Heart right ventricle (tissue), 16 donors: ENCODE results near the gene SNX20. TPM values are rescaled to one million over a fixed set of nuclear protein-coding genes. Genes with fewer than 3 reads are reported as not detected.

Experiments
- ATAC-seq, 8 donors: fragments of 200-7000 bp; cut with Tn5 transposase; one replicate each; pipeline ENCODE4 v1.9.1; 2020; ENCODE audit warnings: mild to moderate bottlenecking in 8 of 8, moderate library complexity in 8 of 8, moderate number of reproducible peaks in 1 of 8
- DNase-seq, 2 donors: peaks; one replicate each; pipeline ENCODE4 v3.0.0-alpha.2; 2020
- H3K27ac ChIP-seq, 10 donors: fragments of 200-600 bp; sonication (generic) in 2 of 10; one replicate each; pipeline versions ENCODE4 v1.5.0 to v1.8.0; 2020 to 2022; ENCODE audit warnings: mild to moderate bottlenecking in 3 of 10
- H3K27me3 ChIP-seq, 7 donors: fragments of 200-600 bp; one replicate each; pipeline ENCODE4 v1.8.0; 2021 to 2022; ENCODE audit warnings: mild to moderate bottlenecking in 2 of 7
- H3K36me3 ChIP-seq, 9 donors: fragments of 200-600 bp; sonication (generic) in 1 of 9; one replicate each; pipeline versions ENCODE4 v1.5.0 to v1.8.0; 2020 to 2022; ENCODE audit warnings: mild to moderate bottlenecking in 2 of 9
- H3K4me1 ChIP-seq, 9 donors: fragments of 200-600 bp; sonication (generic) in 1 of 9; one replicate each; pipeline versions ENCODE4 v1.5.0 to v1.8.0; 2020 to 2022; ENCODE audit warnings: mild to moderate bottlenecking in 4 of 9
- H3K4me3 ChIP-seq, 10 donors: fragments of 200-600 bp; sonication (generic) in 2 of 10; one replicate each; pipeline versions ENCODE4 v1.5.0 to v1.8.0; 2020 to 2022; ENCODE audit warnings: mild to moderate bottlenecking in 7 of 10, moderate library complexity in 2 of 10
- H3K9me3 ChIP-seq, 11 donors: fragments of 200-600 bp in 10 of 11; sonication (generic) in 2 of 11; one replicate each; pipeline versions ENCODE4 v1.5.0 to v1.8.0; 2013 to 2022; ENCODE audit warnings: mild to moderate bottlenecking in 2 of 11, control low read depth in 1 of 11, moderate library complexity in 1 of 11
- whole genome bisulfite sequencing, 2 donors: extraction: QIAGEN DNeasy Blood & Tissue Kit; methylation state at CpG; one replicate each; pipeline ENCODE4 v1.1.7; 2013; ENCODE audit warnings: inconsistent platforms in 1 of 2; 5-methylcytosine and 5-hydroxymethylcytosine counted together
- intact Hi-C, 10 donors: fragments of 100-400 bp; cut with DNase I; formaldehyde crosslinking; loops; one replicate each; pipeline versions ENCODE4 v1.11.1 to v1.14.2; 2022
- polyA plus RNA-seq, 2 donors: library from polyadenylated mRNA; stranded (reverse); fragments of 200-250 nt; gene quantifications; one replicate each; pipeline ENCODE4 v1.2.3, GENCODE V29; 2013
- total RNA-seq, 10 donors: library from RNA; stranded (reverse); fragmentation: NEBNext Ultra II Directional in 3 of 10; extraction: Animal tissue kit (Norgen Biotek cat#: 25700) in 3 of 10; gene quantifications; one replicate each; pipeline versions ENCODE4 v1.2.1 to v1.2.4, GENCODE V29; 2021 to 2023
- TF ChIP-seq, protein P1 (sequence below), 9 donors: fragments of 200-600 bp; sonication (generic) in 2 of 9; IDR thresholded peaks; one replicate each; pipeline versions ENCODE4 v1.5.0 to v1.8.0; 2021 to 2022; ENCODE audit warnings: antibody characterized with exemption in 9 of 9, mild to moderate bottlenecking in 5 of 9, moderate library complexity in 1 of 9
- donor health status: Arrhythmogenic right ventricular cardiomyopathy.
- donor health status: ischemic (EF 13 %, LVEDD 7.1; RV severe dilation, severe dysfunction).
- donor health status: healthy with polysubstance abuse.
- donor health status: DM: no; HTN: yes; CAD: no.
- donor health status: DM: no; HTN: no; CAD: no.
- donor health status: ischemic (EF 25% LVEDD 6.9; RV normal size, moderate dysfunction).
- donor health status: ischemic (EF 25% LVEDD 5.7; RV mildly dilated, moderate dysfunction).
- donor health status: healthy.
- donor health status: DM: yes; HTN: yes; CAD: no.
- donor health status: Ischemic cardiomyopathy.
- donor health status: ischemic (EF 35%, LVEDD 5.7; RV mildly dilated, moderate dysfunction).
- donor health status: nonischemic (EF 11% LVEDD 7.7; RV severe dilation, severe dysfunction).
- donor health status: DM: yes; HTN: yes; CAD: no.
- donor health status: PGD.
- donor health status: ischemic (EF 29% LVEDD 5.4; RV normal size, mild dysfunction).
- donor health status: nonischemic (EF 23%, LVEDD 6.1; RV moderate dilation, normal function).

SNX20 gene
- total and polyA plus RNA-seq, 12 donors: 0.08 to 7.1 (median 0.63) TPM

DNA sequence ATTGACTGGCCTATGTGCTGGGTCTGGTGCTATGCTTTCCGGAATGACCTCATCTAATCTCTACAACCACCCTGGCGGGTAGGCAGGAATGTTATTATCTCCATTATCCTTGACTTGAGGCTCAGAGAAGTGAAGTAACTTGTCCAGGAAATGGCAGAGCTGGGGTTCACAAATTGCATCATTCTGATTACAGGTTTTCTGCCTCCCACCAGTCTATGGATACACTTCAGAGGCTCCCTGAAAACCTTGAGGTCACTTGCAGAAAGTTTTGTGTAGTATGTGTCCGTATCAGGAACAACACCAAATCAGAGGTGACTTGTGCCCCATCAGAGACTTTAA lies 31.4 kb upstream of the SNX20 start:
- Histone ChIP-seq H3K9me3 (no peaks in the 10 kb centered on the region), H3K27me3 (no peaks in the 10 kb centered on the region), H3K4me1 (peaks cover 0 to 71% (median 4%) of the 10 kb centered on the region in 9 donors), H3K36me3 (peaks cover 0 to 18% (median 0%) of the 10 kb centered on the region in 9 donors), H3K27ac (peak overlapping the region in 1 of 10 donors; percentile 16), H3K4me3 (no peak overlapping the region)
- ATAC-seq (no peak), DNase-seq (no peak)
- TF ChIP-seq, protein P1, sequence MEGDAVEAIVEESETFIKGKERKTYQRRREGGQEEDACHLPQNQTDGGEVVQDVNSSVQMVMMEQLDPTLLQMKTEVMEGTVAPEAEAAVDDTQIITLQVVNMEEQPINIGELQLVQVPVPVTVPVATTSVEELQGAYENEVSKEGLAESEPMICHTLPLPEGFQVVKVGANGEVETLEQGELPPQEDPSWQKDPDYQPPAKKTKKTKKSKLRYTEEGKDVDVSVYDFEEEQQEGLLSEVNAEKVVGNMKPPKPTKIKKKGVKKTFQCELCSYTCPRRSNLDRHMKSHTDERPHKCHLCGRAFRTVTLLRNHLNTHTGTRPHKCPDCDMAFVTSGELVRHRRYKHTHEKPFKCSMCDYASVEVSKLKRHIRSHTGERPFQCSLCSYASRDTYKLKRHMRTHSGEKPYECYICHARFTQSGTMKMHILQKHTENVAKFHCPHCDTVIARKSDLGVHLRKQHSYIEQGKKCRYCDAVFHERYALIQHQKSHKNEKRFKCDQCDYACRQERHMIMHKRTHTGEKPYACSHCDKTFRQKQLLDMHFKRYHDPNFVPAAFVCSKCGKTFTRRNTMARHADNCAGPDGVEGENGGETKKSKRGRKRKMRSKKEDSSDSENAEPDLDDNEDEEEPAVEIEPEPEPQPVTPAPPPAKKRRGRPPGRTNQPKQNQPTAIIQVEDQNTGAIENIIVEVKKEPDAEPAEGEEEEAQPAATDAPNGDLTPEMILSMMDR (IDR thresholded peaks at IDR 0.05): no peak
- intact Hi-C loops: no loop called here
- 54 to 61% methylated on average over 3 of the region's 3 CpGs for WGBS, 2 donors

DNA sequence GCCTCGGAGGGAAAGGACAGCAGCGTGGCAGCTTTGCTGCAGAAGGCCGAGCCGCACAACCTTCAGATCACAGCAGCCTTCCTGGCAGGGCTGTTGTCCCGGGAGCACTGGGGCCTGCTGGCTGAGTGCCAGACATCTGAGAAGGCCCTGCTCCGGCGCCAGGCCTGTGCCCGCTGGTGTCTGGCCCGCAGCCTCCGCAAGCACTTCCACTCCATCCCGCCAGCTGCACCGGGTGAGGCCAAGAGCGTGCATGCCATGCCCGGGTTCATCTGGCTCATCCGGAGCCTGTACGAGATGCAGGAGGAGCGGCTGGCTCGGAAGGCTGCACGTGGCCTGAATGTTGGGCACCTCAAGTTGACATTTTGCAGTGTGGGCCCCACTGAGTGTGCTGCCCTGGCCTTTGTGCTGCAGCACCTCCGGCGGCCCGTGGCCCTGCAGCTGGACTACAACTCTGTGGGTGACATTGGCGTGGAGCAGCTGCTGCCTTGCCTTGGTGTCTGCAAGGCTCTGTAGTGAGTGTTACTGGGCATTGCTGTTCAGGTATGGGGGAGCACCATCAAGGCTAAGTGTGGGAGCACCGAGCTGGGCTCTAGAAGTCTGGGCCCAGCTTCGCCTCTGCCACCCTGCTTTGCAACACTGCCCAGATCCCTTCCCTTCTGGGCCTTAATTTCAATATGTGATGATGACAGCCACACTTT lies 30.9 kb upstream of the SNX20 start:
- peaks cover 0 to 18% (median 0%) of the 10 kb centered on the region in 9 donors for H3K36me3 ChIP-seq
- TF ChIP-seq, protein P1 (IDR thresholded peaks at IDR 0.05): no peak
- no peaks in the 10 kb centered on the region for H3K9me3 ChIP-seq
- H3K27me3 ChIP-seq: no peaks in the 10 kb centered on the region
- DNase-seq (peak; percentile 64 to 68), ATAC-seq (peak; percentile 47 to 91 (median 84))
- H3K4me3 ChIP-seq: no peak overlapping the region
- WGBS, 2 donors: 60 to 61% methylated on average over 25 of the region's 25 CpGs
- peaks cover 0 to 71% (median 4%) of the 10 kb centered on the region in 9 donors for H3K4me1 ChIP-seq
- intact Hi-C loops: no loop called here
- H3K27ac ChIP-seq: peak overlapping the region in 1 of 10 donors; percentile 22

DNA sequence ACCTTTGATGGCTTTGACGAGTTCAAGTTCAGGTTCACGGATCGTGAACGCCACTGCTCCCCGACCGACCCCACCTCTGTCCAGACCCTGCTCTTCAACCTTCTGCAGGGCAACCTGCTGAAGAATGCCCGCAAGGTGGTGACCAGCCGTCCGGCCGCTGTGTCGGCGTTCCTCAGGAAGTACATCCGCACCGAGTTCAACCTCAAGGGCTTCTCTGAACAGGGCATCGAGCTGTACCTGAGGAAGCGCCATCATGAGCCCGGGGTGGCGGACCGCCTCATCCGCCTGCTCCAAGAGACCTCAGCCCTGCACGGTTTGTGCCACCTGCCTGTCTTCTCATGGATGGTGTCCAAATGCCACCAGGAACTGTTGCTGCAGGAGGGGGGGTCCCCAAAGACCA lies 29.9 kb upstream of the SNX20 start:
- Histone ChIP-seq H3K27ac (no peak overlapping the region), H3K9me3 (no peaks in the 10 kb centered on the region), H3K27me3 (no peaks in the 10 kb centered on the region), H3K36me3 (peaks cover 0 to 18% (median 0%) of the 10 kb centered on the region in 9 donors), H3K4me3 (no peak overlapping the region), H3K4me1 (peaks cover 0 to 69% (median 4%) of the 10 kb centered on the region in 9 donors)
- intact Hi-C loops: no loop called here
- TF ChIP-seq, protein P1 (IDR thresholded peaks at IDR 0.05): no peak
- ATAC-seq: no peak
- 96% methylated on average over 21 of the region's 21 CpGs for WGBS, 2 donors
- DNase-seq: no peak

DNA sequence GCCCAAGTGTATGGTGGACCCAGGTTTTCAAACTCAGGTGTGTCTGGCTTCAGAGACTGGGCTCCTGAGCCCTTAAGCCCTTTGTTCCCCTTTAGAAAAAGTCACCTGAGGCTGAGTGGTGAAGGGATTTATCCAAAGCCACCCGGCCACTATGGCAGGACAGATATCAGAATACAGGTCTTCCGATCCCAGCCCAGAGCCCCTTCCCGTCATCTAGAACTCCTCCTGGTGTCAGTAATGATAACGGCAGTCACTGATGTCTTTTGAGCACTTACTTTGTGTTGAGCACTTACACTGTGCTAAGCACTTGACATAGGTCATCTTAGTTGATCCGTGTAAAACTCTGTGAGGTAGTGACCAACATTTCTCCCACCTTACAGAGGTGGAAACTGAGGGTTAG lies 28.9 kb upstream of the SNX20 start:
- WGBS, 2 donors: 78 to 81% methylated on average over 5 of the region's 5 CpGs
- TF ChIP-seq, protein P1 (IDR thresholded peaks at IDR 0.05): no peak
- DNase-seq: no peak
- no peak for ATAC-seq
- Histone ChIP-seq H3K4me1 (peaks cover 0 to 75% (median 4%) of the 10 kb centered on the region in 9 donors), H3K36me3 (peaks cover 0 to 18% (median 0%) of the 10 kb centered on the region in 9 donors), H3K27ac (peak overlapping the region in 1 of 10 donors; percentile 68), H3K9me3 (peaks cover 0 to 6% (median 0%) of the 10 kb centered on the region in 11 donors), H3K27me3 (no peaks in the 10 kb centered on the region), H3K4me3 (no peak overlapping the region)
- intact Hi-C loops: no loop called here
